IMR-90 (cell line): ENCODE data around the gene LRRC15. TPM values are rescaled to one million over a fixed set of nuclear protein-coding genes. Genes with fewer than 3 reads are reported as not detected.

Source experiments
- ATAC-seq: fragments of 200-7000 bp; cut with Tn5 transposase; 2 replicates; pipeline ENCODE4 v1.9.1; 2020; ENCODE audit warnings: low read depth, mild to moderate bottlenecking, moderate library complexity
- BruUV-seq: library from RNA; stranded (reverse); fragments of 400-500 nt; replicated peaks from 2 replicates; lab custom pipeline; 2021; lab: Mats Ljungman, UMichigan
- CTCF ChIA-PET: fragments of 300-600 bp; formaldehyde crosslinking; extraction: SDS; loops from one replicate; lab custom pipeline; 2021; ENCODE audit warnings: antibody characterized with exemption; lab: Yijun Ruan, JAX
- POLR2A ChIA-PET: fragments of 300-600 bp; sonication (Branson Sonifier 250); formaldehyde crosslinking; loops from one replicate; lab custom pipeline; 2022; ENCODE audit warnings: antibody characterized with exemption; ENCODE audit not compliant: unreplicated experiment; lab: Charles Lee
- DNase-seq: peaks from one replicate; pipeline ENCODE4 v3.0.0; 2013
- H2AFZ ChIP-seq: replicated peaks from 2 replicates; pipeline ENCODE3; 2013; ENCODE audit warnings: low read length, mild to moderate bottlenecking; ENCODE audit not compliant: poor library complexity
- H2AK5ac ChIP-seq: 2 replicates; pipeline ENCODE4 v1.6.1; 2013; ENCODE audit warnings: low read depth, low read length, inconsistent platforms
- H2AK9ac ChIP-seq: replicated peaks from 2 replicates; pipeline ENCODE3; 2013; ENCODE audit warnings: mild to moderate bottlenecking, low read depth, low read length, moderate library complexity; ENCODE audit not compliant: poor library complexity
- H2BK120ac ChIP-seq: 2 replicates; pipeline ENCODE4 v1.6.1; 2013; ENCODE audit warnings: low read depth, low read length, inconsistent platforms
- H2BK15ac ChIP-seq: 3 replicates; pipeline ENCODE4 v1.6.1; 2013; ENCODE audit warnings: low read depth, low read length, inconsistent platforms
- H2BK20ac ChIP-seq: 2 replicates; pipeline ENCODE4 v1.6.1; 2013; ENCODE audit warnings: low read depth, mild to moderate bottlenecking, inconsistent platforms, low read length, moderate library complexity
- H2BK5ac ChIP-seq: 2 replicates; pipeline ENCODE4 v1.6.1; 2013; ENCODE audit warnings: mild to moderate bottlenecking, low read depth, low read length, inconsistent platforms; ENCODE audit not compliant: poor library complexity, severe bottlenecking
- H3K14ac ChIP-seq: replicated peaks from 2 replicates; pipeline ENCODE4 v1.6.1; 2013; ENCODE audit warnings: low read depth, low read length, inconsistent platforms
- H3K18ac ChIP-seq: 2 replicates; pipeline ENCODE4 v1.6.1; 2013; ENCODE audit warnings: low read depth, low read length, control low read depth
- H3K23ac ChIP-seq: 2 replicates; pipeline ENCODE4 v1.6.1; 2013; ENCODE audit warnings: low read depth, low read length, inconsistent platforms
- H3K27ac ChIP-seq: 2 replicates; pipeline ENCODE4 v1.5.1; 2013; ENCODE audit warnings: mild to moderate bottlenecking, control low read depth, low read length; ENCODE audit not compliant: insufficient read depth
- H3K27me3 ChIP-seq: 2 replicates; pipeline ENCODE4 v1.6.1; 2013; ENCODE audit warnings: low read length; ENCODE audit not compliant: control insufficient read depth, insufficient read depth
- H3K36me3 ChIP-seq: 2 replicates; pipeline ENCODE4 v1.6.1; 2013; ENCODE audit warnings: low read length, mixed read lengths; ENCODE audit not compliant: control insufficient read depth, insufficient read depth
- H3K4ac ChIP-seq: 2 replicates; pipeline ENCODE4 v1.6.1; 2013; ENCODE audit warnings: low read depth, low read length, inconsistent platforms
- H3K4me1 ChIP-seq: 2 replicates; pipeline ENCODE4 v1.6.1; 2013; ENCODE audit warnings: low read length, mixed read lengths; ENCODE audit not compliant: control insufficient read depth, insufficient read depth
- H3K4me2 ChIP-seq: 2 replicates; pipeline ENCODE4 v1.6.1; 2013; ENCODE audit warnings: low read depth, mild to moderate bottlenecking, control low read depth, low read length, moderate library complexity
- H3K4me3 ChIP-seq: 2 replicates; pipeline ENCODE4 v1.5.1; 2013; ENCODE audit warnings: low read depth, mild to moderate bottlenecking, control low read depth, low read length, moderate library complexity; ENCODE audit not compliant: insufficient read depth
- H3K56ac ChIP-seq: 2 replicates; pipeline ENCODE4 v1.6.1; 2013; ENCODE audit warnings: low read length, inconsistent platforms; ENCODE audit not compliant: insufficient read depth; ENCODE audit errors: extremely low read depth
- H3K79me1 ChIP-seq, 2 experiments: 2 replicates each; pipeline ENCODE4 v1.6.1; 2013; ENCODE audit warnings: low read length in 2 of 2, inconsistent platforms in 1 of 2, low read depth in 1 of 2
- H3K9ac ChIP-seq: 2 replicates; pipeline ENCODE4 v1.6.1; 2013; ENCODE audit warnings: low read depth, low read length, control low read depth
- H3K9me1 ChIP-seq: 2 replicates; pipeline ENCODE4 v1.6.1; 2013; ENCODE audit warnings: low read length, inconsistent platforms; ENCODE audit not compliant: insufficient read depth
- H3K9me3 ChIP-seq: 2 replicates; pipeline ENCODE4 v1.6.1; 2013; ENCODE audit warnings: low read length; ENCODE audit not compliant: control insufficient read depth, insufficient read depth
- H4K20me1 ChIP-seq: 2 replicates; pipeline ENCODE4 v1.6.1; 2013; ENCODE audit warnings: low read length, inconsistent platforms; ENCODE audit not compliant: insufficient read depth
- H4K5ac ChIP-seq: 2 replicates; pipeline ENCODE4 v1.6.1; 2013; ENCODE audit warnings: mild to moderate bottlenecking, low read depth, low read length, control low read depth
- H4K8ac ChIP-seq, 2 experiments: 2 replicates each; pipeline ENCODE4 v1.6.1; 2013; ENCODE audit warnings: low read depth in 2 of 2, low read length in 2 of 2, control low read depth in 1 of 2, inconsistent platforms in 1 of 2
- H4K91ac ChIP-seq: 2 replicates; pipeline ENCODE4 v1.6.1; 2013; ENCODE audit warnings: low read depth, low read length, inconsistent platforms; ENCODE audit not compliant: insufficient read depth
- MAZ ChIP-seq: IDR thresholded peaks from 2 replicates; pipeline ENCODE4 v1.6.1; 2012; ENCODE audit warnings: low read depth, mild to moderate bottlenecking, low read length, improper control_type of control experiment, moderate library complexity, borderline replicate concordance
- MXI1 ChIP-seq: IDR thresholded peaks from 2 replicates; pipeline ENCODE4 v1.6.1; 2012; ENCODE audit warnings: low read depth, mild to moderate bottlenecking, low read length, moderate library complexity, borderline replicate concordance
- POLR2A ChIP-seq: IDR thresholded peaks from 2 replicates; pipeline ENCODE4 v1.6.1; 2012; ENCODE audit warnings: mild to moderate bottlenecking, low read depth, low read length
- RAD21 ChIP-seq: IDR thresholded peaks from 2 replicates; pipeline ENCODE4 v1.6.1; 2012; ENCODE audit warnings: low read length, improper control_type of control experiment
- RFX5 ChIP-seq: IDR thresholded peaks from 2 replicates; pipeline ENCODE4 v1.8.0; 2012; ENCODE audit warnings: low read depth, mild to moderate bottlenecking, low read length, moderate library complexity
- WGBS, 2 experiments: methylation state at CpG; one replicate each; pipeline versions ENCODE4 v1.1.5 to v1.1.7; 2013; ENCODE audit warnings: missing lambda C conversion rate in 2 of 2; ENCODE audit not compliant: insufficient read length in 1 of 2; ENCODE audit errors: extremely low coverage in 2 of 2; 5-methylcytosine and 5-hydroxymethylcytosine counted together
- dilution Hi-C: fragments of 300-500 bp; cut with HindIII; formaldehyde crosslinking; loops from one replicate; pipeline ENCODE4 v1.14.3; 2018; ENCODE audit warnings: low sequenced_read_pairs; ENCODE audit not compliant: unreplicated experiment
- in situ Hi-C: fragments of 300-500 bp; cut with MboI; formaldehyde crosslinking; loops from 3 replicates; pipeline ENCODE4 v1.14.3; 2019; ENCODE audit warnings: low sequenced_read_pairs, inconsistent platforms, mixed read lengths
- intact Hi-C: fragments of 100-400 bp; cut with micrococcal nuclease; formaldehyde crosslinking; loops from 2 replicates; pipeline ENCODE4 v1.10.0; 2022
- polyA plus RNA-seq, 3 experiments: library from polyadenylated mRNA; depleted of rRNA; stranded (reverse); fragments of >200 nt; gene quantifications; 2 replicates each; pipeline ENCODE4 v1.2.3, GENCODE V29; 2012; ENCODE audit warnings: low replicate concordance in 1 of 3
- total RNA-seq: library from RNA; depleted of rRNA; stranded (reverse); fragments of >200 nt; gene quantifications from 2 replicates; pipeline ENCODE4 v1.2.3, GENCODE V29; 2012
- TF ChIP-seq, protein P1 (sequence below): conservative IDR thresholded peaks from 2 replicates; pipeline ENCODE4 v1.5.1; 2012; ENCODE audit warnings: mild to moderate bottlenecking, low read depth, low read length, improper control_type of control experiment

Gene LRRC15
- total and polyA plus RNA-seq, 2 of the 4 experiments (the other 2 are of a cell fraction), result 2.5 to 9.0 TPM

DNA sequence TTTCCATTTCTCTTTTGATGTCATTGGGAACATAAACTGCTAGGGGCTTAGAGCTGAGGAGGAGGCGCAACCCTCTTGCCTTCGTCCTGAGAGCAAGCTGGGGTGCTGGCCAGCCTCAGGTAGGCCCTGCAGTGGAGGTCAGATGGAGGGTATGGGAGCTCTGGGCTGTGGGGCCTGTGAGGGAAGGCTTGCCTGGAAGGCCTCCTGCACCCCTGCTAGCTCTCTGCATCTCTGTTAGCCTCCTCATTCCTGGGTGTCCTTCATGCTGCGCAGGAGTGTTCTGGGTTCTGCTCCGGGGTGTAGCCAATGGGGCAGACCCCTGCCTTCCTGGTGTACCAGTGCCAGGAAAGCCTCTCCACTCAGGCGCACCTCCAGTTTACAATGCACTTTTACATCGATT is 17.7 kb upstream of the LRRC15 start:
- H2AK5ac ChIP-seq, result no peak overlapping the region
- ChIA-PET POLR2A (no interaction called here), CTCF (no interaction called here)
- H2BK20ac ChIP-seq, result no peak overlapping the region
- no peaks in the 10 kb centered on the region for H3K36me3 ChIP-seq
- no peak overlapping the region for H3K56ac ChIP-seq
- no peaks in the 10 kb centered on the region for H4K20me1 ChIP-seq
- no TSS peak for BruUV-seq
- no peak for DNase-seq
- no peak overlapping the region for H3K9ac ChIP-seq
- no peak overlapping the region for H2AK9ac ChIP-seq
- H4K8ac ChIP-seq, result no peak overlapping the region
- H3K27me3 ChIP-seq, result peaks cover 38% of the 10 kb centered on the region
- H3K14ac ChIP-seq, result no peak overlapping the region
- no peaks in the 10 kb centered on the region for H3K79me1 ChIP-seq
- no peak overlapping the region for H4K91ac ChIP-seq
- TF ChIP-seq RAD21 (no peak), RFX5 (no peak), MAZ (no peak), POLR2A (no peak), MXI1 (no peak)
- TF ChIP-seq, protein P1, sequence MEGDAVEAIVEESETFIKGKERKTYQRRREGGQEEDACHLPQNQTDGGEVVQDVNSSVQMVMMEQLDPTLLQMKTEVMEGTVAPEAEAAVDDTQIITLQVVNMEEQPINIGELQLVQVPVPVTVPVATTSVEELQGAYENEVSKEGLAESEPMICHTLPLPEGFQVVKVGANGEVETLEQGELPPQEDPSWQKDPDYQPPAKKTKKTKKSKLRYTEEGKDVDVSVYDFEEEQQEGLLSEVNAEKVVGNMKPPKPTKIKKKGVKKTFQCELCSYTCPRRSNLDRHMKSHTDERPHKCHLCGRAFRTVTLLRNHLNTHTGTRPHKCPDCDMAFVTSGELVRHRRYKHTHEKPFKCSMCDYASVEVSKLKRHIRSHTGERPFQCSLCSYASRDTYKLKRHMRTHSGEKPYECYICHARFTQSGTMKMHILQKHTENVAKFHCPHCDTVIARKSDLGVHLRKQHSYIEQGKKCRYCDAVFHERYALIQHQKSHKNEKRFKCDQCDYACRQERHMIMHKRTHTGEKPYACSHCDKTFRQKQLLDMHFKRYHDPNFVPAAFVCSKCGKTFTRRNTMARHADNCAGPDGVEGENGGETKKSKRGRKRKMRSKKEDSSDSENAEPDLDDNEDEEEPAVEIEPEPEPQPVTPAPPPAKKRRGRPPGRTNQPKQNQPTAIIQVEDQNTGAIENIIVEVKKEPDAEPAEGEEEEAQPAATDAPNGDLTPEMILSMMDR, result no peak
- no peak overlapping the region for H3K4me2 ChIP-seq
- no peaks in the 10 kb centered on the region for H3K9me1 ChIP-seq
- H3K9me3 ChIP-seq, result no peaks in the 10 kb centered on the region; the same call in none of the 2 replicates
- H3K4ac ChIP-seq, result no peak overlapping the region
- no peak overlapping the region for H4K5ac ChIP-seq
- H3K27ac ChIP-seq, result no peak overlapping the region
- H2BK120ac ChIP-seq, result no peak overlapping the region
- no peak overlapping the region for H3K23ac ChIP-seq
- no peak overlapping the region for H2AFZ ChIP-seq
- ATAC-seq, result no peak
- WGBS, 2 experiments, result no CpG with 5 or more reads among the region's 6 CpGs
- H2BK5ac ChIP-seq, result no peak overlapping the region
- dilution Hi-C loops (no loop called here), intact Hi-C loops (no loop called here), in situ Hi-C loops (no loop called here)
- H3K18ac ChIP-seq, result no peak overlapping the region
- no peaks in the 10 kb centered on the region for H3K4me1 ChIP-seq
- H3K4me3 ChIP-seq, result no peak overlapping the region
- H2BK15ac ChIP-seq, result no peak overlapping the region
